Gastroesophageal sphincter (tissue), 4 donors: ENCODE results near the gene SERPINA1. TPM values are rescaled to one million over a fixed set of nuclear protein-coding genes. Genes with fewer than 3 reads are reported as not detected.

Experiments
- ATAC-seq: fragments of 150-250 bp; one replicate; pipeline ENCODE4 v1.9.1; 2016; ENCODE audit warnings: mild to moderate bottlenecking, moderate library complexity
- H3K27ac ChIP-seq, 4 donors: fragments of 200-600 bp; sonication (generic) in 3 of 4; 1 replicate in 3 of 4; 2 replicates in 1 of 4; pipeline ENCODE4 v1.5.1; 2016 to 2019
- H3K27me3 ChIP-seq: fragments of 200-600 bp; sonication (generic); one replicate; pipeline ENCODE4 v1.5.1; 2019
- H3K36me3 ChIP-seq, 2 donors: fragments of 200-600 bp; sonication (generic); one replicate each; pipeline ENCODE4 v1.5.1; 2019; ENCODE audit warnings: control low read depth in 1 of 2
- H3K4me1 ChIP-seq, 3 donors: fragments of 200-600 bp; sonication (generic); 1 replicate in 2 of 3; 2 replicates in 1 of 3; pipeline ENCODE4 v1.5.1; 2016 to 2019; ENCODE audit warnings: control low read depth in 2 of 3
- H3K4me3 ChIP-seq, 2 donors: fragments of 200-600 bp; sonication (generic); one replicate each; pipeline ENCODE4 v1.5.1; 2019; ENCODE audit warnings: mild to moderate bottlenecking in 1 of 2, moderate library complexity in 1 of 2
- H3K9me3 ChIP-seq, 3 donors: fragments of 200-600 bp; sonication (generic); one replicate each; pipeline ENCODE4 v1.5.1; 2017 to 2019; ENCODE audit warnings: control low read depth in 2 of 3
- EP300 ChIP-seq: sonication (generic); formaldehyde crosslinking; IDR thresholded peaks from one replicate; pipeline ENCODE4 v1.6.1; 2017; ENCODE audit warnings: antibody characterized with exemption, mild to moderate bottlenecking
- POLR2A ChIP-seq, 2 donors: fragments of 450-650 bp; IDR thresholded peaks; one replicate each; pipeline ENCODE4 v1.6.1; 2017; ENCODE audit warnings: antibody characterized with exemption in 2 of 2, mild to moderate bottlenecking in 2 of 2, moderate library complexity in 1 of 2
- POLR2AphosphoS5 ChIP-seq: sonication (generic); formaldehyde crosslinking; IDR thresholded peaks from one replicate; pipeline ENCODE4 v1.6.1; 2017; ENCODE audit warnings: antibody characterized with exemption
- WGBS, 2 donors: methylation state at CpG; one replicate each; pipeline ENCODE4 v1.1.5; 2018; ENCODE audit warnings: low coverage in 1 of 2; 5-methylcytosine and 5-hydroxymethylcytosine counted together
- total RNA-seq, 4 donors: library from RNA; depleted of rRNA; stranded (reverse); fragments of >200 nt; gene quantifications; one replicate each; pipeline ENCODE4 v1.1.0, GENCODE V29; 2016
- TF ChIP-seq, protein P1 (sequence below), 4 experiments: fragments of 200-600 bp in 2 of 4; fragments of 450-650 bp in 2 of 4; sonication (generic) in 1 of 4; IDR thresholded peaks; one replicate each; pipeline ENCODE4 v1.5.1; 2017 to 2019; ENCODE audit warnings: antibody characterized with exemption in 4 of 4, mild to moderate bottlenecking in 2 of 4, moderate library complexity in 2 of 4

The SERPINA1 gene
- total RNA-seq, 4 donors from 2014 or later: 1.7 to 22.1 (median 9.4) TPM

- TF ChIP-seq POLR2A (IDR thresholded peaks at IDR 0.05) (no peak), POLR2AphosphoS5 (no peak), EP300 (no peak)
- TF ChIP-seq, protein P1, sequence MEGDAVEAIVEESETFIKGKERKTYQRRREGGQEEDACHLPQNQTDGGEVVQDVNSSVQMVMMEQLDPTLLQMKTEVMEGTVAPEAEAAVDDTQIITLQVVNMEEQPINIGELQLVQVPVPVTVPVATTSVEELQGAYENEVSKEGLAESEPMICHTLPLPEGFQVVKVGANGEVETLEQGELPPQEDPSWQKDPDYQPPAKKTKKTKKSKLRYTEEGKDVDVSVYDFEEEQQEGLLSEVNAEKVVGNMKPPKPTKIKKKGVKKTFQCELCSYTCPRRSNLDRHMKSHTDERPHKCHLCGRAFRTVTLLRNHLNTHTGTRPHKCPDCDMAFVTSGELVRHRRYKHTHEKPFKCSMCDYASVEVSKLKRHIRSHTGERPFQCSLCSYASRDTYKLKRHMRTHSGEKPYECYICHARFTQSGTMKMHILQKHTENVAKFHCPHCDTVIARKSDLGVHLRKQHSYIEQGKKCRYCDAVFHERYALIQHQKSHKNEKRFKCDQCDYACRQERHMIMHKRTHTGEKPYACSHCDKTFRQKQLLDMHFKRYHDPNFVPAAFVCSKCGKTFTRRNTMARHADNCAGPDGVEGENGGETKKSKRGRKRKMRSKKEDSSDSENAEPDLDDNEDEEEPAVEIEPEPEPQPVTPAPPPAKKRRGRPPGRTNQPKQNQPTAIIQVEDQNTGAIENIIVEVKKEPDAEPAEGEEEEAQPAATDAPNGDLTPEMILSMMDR (IDR thresholded peaks at IDR 0.05): no peak
- ATAC-seq: no peak
- Histone ChIP-seq H3K27ac (no peak overlapping the region), H3K36me3 (no peaks in the 10 kb centered on the region), H3K4me1 (peaks cover 0 to 18% (median 8%) of the 10 kb centered on the region in 3 donors), H3K27me3 (no peaks in the 10 kb centered on the region), H3K9me3 (no peaks in the 10 kb centered on the region), H3K4me3 (no peak overlapping the region)
- WGBS, 2 donors: 80 to 93% methylated on average over 3 to 15 of the region's 18 CpGs
These were observed 5.4 kb downstream of the SERPINA1 start for GRCh38 chr14:94382716-94383596.

DNA sequence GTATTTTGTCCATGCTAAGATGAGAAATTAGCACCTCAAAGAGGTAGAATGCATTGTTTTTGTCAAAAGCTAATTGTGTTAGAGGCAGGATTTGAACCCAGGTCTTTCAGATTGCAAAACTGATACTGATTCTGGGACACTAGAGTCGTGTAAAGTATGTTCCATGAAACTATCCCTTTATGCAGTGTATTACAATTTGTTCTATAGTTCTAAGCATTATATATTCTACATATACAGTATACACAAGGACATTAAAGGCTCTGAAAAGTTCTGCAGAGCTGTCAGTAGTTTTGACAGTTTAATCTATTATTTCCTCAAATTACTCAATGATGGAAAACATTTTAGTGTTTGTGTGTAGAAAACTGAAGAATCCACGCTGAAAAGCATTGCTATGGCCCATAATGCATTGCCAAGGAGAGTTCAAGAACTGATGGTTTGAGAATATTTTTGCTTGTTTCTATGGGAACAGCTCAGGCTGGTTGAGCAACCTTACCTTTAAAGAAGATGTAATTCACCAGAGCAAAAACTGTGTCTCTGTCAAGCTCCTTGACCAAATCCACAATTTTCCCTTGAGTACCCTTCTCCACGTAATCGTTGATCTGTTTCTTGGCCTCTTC, 6.2 kb downstream of the SERPINA1 start:
- TF ChIP-seq EP300: no peak
- no peak for TF ChIP-seq POLR2A (IDR thresholded peaks at IDR 0.05)
- TF ChIP-seq, protein P1 (IDR thresholded peaks at IDR 0.05): no peak
- no peak for TF ChIP-seq POLR2AphosphoS5
- Histone ChIP-seq H3K36me3 (no peaks in the 10 kb centered on the region), H3K9me3 (no peaks in the 10 kb centered on the region), H3K4me3 (no peak overlapping the region), H3K27me3 (no peaks in the 10 kb centered on the region), H3K27ac (no peak overlapping the region), H3K4me1 (peaks cover 0 to 18% (median 8%) of the 10 kb centered on the region in 3 donors)
- no peak for ATAC-seq
- 68% methylated on average over 4 of the region's 4 CpGs for WGBS, 2 donors

GRCh38 chr14:94381149-94382030, 7.0 kb downstream of the SERPINA1 start:
- no peak for ATAC-seq
- Histone ChIP-seq H3K4me1 (peaks cover 0 to 18% (median 8%) of the 10 kb centered on the region in 3 donors), H3K36me3 (no peaks in the 10 kb centered on the region), H3K4me3 (no peak overlapping the region), H3K9me3 (no peaks in the 10 kb centered on the region), H3K27ac (no peak overlapping the region), H3K27me3 (peaks cover 4% of the 10 kb centered on the region)
- no peak for TF ChIP-seq POLR2AphosphoS5
- TF ChIP-seq POLR2A (IDR thresholded peaks at IDR 0.05): no peak
- TF ChIP-seq, protein P1 (IDR thresholded peaks at IDR 0.05): no peak
- no peak for TF ChIP-seq EP300
- WGBS, 2 donors: 68 to 82% methylated on average over 5 to 6 of the region's 7 CpGs

DNA sequence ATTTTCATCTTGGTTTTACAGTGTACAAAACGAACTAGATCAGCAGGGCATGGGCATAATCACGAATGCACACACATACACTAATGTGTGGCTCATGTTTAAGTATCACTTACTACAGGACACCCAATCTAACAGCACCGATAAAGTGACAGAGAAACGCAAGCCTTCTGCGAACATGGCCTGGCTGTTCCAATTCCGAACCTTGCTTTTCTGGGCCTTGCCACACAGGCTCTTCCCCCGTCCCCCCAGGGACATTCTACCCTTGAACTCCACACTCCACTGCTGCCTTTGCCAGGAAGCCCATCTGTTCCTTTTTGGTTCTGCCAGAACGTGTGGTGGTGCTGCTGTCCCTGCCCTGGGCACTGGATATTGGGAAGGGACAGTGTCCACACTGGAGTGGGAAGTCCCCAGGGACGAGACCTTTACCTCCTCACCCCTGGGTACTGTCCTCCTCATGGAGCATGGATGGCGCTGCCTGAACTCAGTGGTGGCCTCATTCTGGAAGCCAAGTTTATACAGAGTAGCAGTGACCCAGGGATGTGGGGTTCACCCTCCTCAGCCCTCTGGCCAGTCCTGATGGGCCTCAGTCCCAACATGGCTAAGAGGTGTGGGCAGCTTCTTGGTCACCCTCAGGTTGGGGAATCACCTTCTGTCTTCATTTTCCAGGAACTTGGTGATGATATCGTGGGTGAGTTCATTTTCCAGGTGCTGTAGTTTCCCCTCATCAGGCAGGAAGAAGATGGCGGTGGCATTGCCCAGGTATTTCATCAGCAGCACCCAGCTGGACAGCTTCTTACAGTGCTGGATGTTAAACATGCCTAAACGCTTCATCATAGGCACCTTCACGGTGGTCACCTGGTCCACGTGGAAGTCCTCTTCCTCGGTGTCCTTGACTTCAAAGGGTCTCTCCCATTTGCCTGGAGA, 7.9 kb downstream of the SERPINA1 start:
- H3K27me3 ChIP-seq: peaks cover 11% of the 10 kb centered on the region
- H3K4me1 ChIP-seq: peaks cover 0 to 14% (median 7%) of the 10 kb centered on the region in 3 donors
- TF ChIP-seq EP300 (no peak), POLR2A (IDR thresholded peaks at IDR 0.05) (no peak), POLR2AphosphoS5 (no peak)
- TF ChIP-seq, protein P1 (IDR thresholded peaks at IDR 0.05): no peak
- no peak overlapping the region for H3K4me3 ChIP-seq
- H3K27ac ChIP-seq: no peak overlapping the region
- no peaks in the 10 kb centered on the region for H3K9me3 ChIP-seq
- WGBS, 2 donors: 73 to 78% methylated on average over 5 to 12 of the region's 16 CpGs
- ATAC-seq: no peak
- no peaks in the 10 kb centered on the region for H3K36me3 ChIP-seq
